Measurements from ENCODE around the gene SLC12A7.

The SLC12A7 gene

GRCh38 chr5:1101961-1102713 lies 9.7 kb downstream of the SLC12A7 start:
- Histone ChIP-seq H3K27me3 (ENCODE audit: insufficient read depth, low read length, poor library complexity, severe bottlenecking) (no peaks in the 10 kb centered on the region), H3K4me1 (ENCODE audit: insufficient read depth, low read length, poor library complexity, severe bottlenecking) (peaks cover 27% of the 10 kb centered on the region), H3K4me3 (ENCODE audit: low read length, poor library complexity, severe bottlenecking) (no peak overlapping the region), H3F3A (ENCODE audit: low read depth) (no peaks in the 10 kb centered on the region), H3K9me3 (ENCODE audit: insufficient read depth, low read depth, low read length) (no peaks in the 10 kb centered on the region), H3K79me2 (ENCODE audit: insufficient read depth, low read length) (peaks cover 22% of the 10 kb centered on the region; the same call in 1 of the 2 replicates), H2AFZ (ENCODE audit: low read length) (no peak overlapping the region), H4K20me1 (ENCODE audit: insufficient read depth, low read length, poor library complexity, severe bottlenecking) (no peaks in the 10 kb centered on the region), H3K36me3 (ENCODE audit: insufficient read depth, low read length) (no peaks in the 10 kb centered on the region), H3K9ac (ENCODE audit: low read depth, low read length, poor library complexity, severe bottlenecking) (no peak overlapping the region), H3K9me2 (replicated peaks; ENCODE audit: low read depth, low read length) (no peaks in the 10 kb centered on the region), H3K4me2 (ENCODE audit: low read depth, low read length, poor library complexity, severe bottlenecking) (no peak overlapping the region)
- TF ChIP-seq, protein P1, sequence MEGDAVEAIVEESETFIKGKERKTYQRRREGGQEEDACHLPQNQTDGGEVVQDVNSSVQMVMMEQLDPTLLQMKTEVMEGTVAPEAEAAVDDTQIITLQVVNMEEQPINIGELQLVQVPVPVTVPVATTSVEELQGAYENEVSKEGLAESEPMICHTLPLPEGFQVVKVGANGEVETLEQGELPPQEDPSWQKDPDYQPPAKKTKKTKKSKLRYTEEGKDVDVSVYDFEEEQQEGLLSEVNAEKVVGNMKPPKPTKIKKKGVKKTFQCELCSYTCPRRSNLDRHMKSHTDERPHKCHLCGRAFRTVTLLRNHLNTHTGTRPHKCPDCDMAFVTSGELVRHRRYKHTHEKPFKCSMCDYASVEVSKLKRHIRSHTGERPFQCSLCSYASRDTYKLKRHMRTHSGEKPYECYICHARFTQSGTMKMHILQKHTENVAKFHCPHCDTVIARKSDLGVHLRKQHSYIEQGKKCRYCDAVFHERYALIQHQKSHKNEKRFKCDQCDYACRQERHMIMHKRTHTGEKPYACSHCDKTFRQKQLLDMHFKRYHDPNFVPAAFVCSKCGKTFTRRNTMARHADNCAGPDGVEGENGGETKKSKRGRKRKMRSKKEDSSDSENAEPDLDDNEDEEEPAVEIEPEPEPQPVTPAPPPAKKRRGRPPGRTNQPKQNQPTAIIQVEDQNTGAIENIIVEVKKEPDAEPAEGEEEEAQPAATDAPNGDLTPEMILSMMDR (conservative IDR thresholded peaks at IDR 0.05; ENCODE audit: low read length) = no peak
- no peak for TF ChIP-seq EZH2phosphoT487 (IDR thresholded peaks at IDR 0.05; ENCODE audit: borderline replicate concordance)

- H3K4me3 ChIP-seq (ENCODE audit: low read length, poor library complexity, severe bottlenecking) = no peak overlapping the region
- TF ChIP-seq, protein P1 (conservative IDR thresholded peaks at IDR 0.05; ENCODE audit: low read length) = no peak
- TF ChIP-seq EZH2phosphoT487 (IDR thresholded peaks at IDR 0.05; ENCODE audit: borderline replicate concordance) = no peak
- no peaks in the 10 kb centered on the region for H3K9me2 ChIP-seq (replicated peaks; ENCODE audit: low read depth, low read length)
- H4K20me1 ChIP-seq (ENCODE audit: insufficient read depth, low read length, poor library complexity, severe bottlenecking) = no peaks in the 10 kb centered on the region
- peaks cover 22% of the 10 kb centered on the region; the same call in 1 of the 2 replicates for H3K79me2 ChIP-seq (ENCODE audit: insufficient read depth, low read length)
- H3K4me2 ChIP-seq (ENCODE audit: low read depth, low read length, poor library complexity, severe bottlenecking) = no peak overlapping the region
- no peaks in the 10 kb centered on the region for H3F3A ChIP-seq (ENCODE audit: low read depth)
- H3K9ac ChIP-seq (ENCODE audit: low read depth, low read length, poor library complexity, severe bottlenecking) = no peak overlapping the region
- H3K27me3 ChIP-seq (ENCODE audit: insufficient read depth, low read length, poor library complexity, severe bottlenecking) = no peaks in the 10 kb centered on the region
- no peaks in the 10 kb centered on the region for H3K9me3 ChIP-seq (ENCODE audit: insufficient read depth, low read depth, low read length)
- H2AFZ ChIP-seq (ENCODE audit: low read length) = no peak overlapping the region
- H3K36me3 ChIP-seq (ENCODE audit: insufficient read depth, low read length) = no peaks in the 10 kb centered on the region
- peaks cover 15% of the 10 kb centered on the region for H3K4me1 ChIP-seq (ENCODE audit: insufficient read depth, low read length, poor library complexity, severe bottlenecking)
Measured at GRCh38 chr5:1100664-1101574, 10.9 kb downstream of the SLC12A7 start.

- Histone ChIP-seq H4K20me1 (ENCODE audit: insufficient read depth, low read length, poor library complexity, severe bottlenecking) (no peaks in the 10 kb centered on the region), H3K27me3 (ENCODE audit: insufficient read depth, low read length, poor library complexity, severe bottlenecking) (no peaks in the 10 kb centered on the region), H3K9me3 (ENCODE audit: insufficient read depth, low read depth, low read length) (no peaks in the 10 kb centered on the region), H3K9ac (ENCODE audit: low read depth, low read length, poor library complexity, severe bottlenecking) (no peak overlapping the region), H3K4me3 (ENCODE audit: low read length, poor library complexity, severe bottlenecking) (no peak overlapping the region), H2AFZ (ENCODE audit: low read length) (no peak overlapping the region), H3K36me3 (ENCODE audit: insufficient read depth, low read length) (no peaks in the 10 kb centered on the region), H3K9me2 (replicated peaks; ENCODE audit: low read depth, low read length) (no peaks in the 10 kb centered on the region), H3K4me2 (ENCODE audit: low read depth, low read length, poor library complexity, severe bottlenecking) (no peak overlapping the region), H3K79me2 (ENCODE audit: insufficient read depth, low read length) (peaks cover 22% of the 10 kb centered on the region; the same call in 1 of the 2 replicates), H3F3A (ENCODE audit: low read depth) (no peaks in the 10 kb centered on the region), H3K4me1 (ENCODE audit: insufficient read depth, low read length, poor library complexity, severe bottlenecking) (peaks cover 7% of the 10 kb centered on the region)
- TF ChIP-seq, protein P1 (conservative IDR thresholded peaks at IDR 0.05; ENCODE audit: low read length) = no peak
- TF ChIP-seq EZH2phosphoT487 (IDR thresholded peaks at IDR 0.05; ENCODE audit: borderline replicate concordance) = no peak
Measured at GRCh38 chr5:1099926-1100663, 11.8 kb downstream of the SLC12A7 start.

All from Loucy (cell line).